NCI-H1048 (cell line): Measurements from ENCODE around the gene TNNC1.

ENCODE experiments used
- DNase-seq: peaks from one replicate; lab custom pipeline; 2025; lab: John Stamatoyannopoulos, UW

Gene TNNC1

DNA sequence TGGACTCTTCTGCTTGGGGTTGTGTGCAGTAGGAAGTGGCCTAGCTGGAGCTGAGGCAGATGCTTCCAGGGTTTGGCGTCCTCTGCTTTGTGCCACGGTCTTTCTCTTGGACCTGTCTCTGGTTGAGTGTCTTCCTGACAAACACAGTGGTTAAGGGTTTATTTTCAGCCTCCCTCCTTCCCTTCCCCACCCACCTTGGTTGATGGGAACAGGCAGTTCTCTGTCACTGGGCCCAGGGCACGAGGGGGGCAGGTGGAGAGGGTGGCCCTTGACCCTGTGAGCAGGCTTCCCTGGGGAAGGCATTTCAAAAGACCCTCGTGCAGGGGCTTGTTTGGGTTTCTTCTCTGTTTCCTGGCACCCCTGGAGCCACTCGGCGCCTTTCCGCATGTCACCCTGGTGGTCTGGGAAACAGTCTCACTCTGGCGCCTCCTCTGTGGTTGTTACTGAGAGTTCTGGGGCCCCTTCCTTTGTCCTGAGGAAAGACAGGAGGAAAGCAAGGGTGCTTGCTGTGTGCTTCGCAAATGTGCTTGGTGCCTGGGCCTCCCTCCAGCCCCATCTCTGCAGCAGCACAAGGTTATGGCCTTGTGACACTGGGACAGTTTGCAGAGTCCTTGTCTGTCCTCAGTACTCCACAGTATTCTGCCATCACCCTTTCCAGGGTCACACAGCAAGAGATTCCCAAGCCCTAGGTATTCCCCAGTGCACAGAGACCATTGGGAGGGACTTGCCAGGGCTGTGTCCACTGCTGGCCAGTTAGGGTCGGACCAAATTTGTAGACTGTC lies 31.0 kb upstream of the TNNC1 start:
- DNase-seq: no peak

DNA sequence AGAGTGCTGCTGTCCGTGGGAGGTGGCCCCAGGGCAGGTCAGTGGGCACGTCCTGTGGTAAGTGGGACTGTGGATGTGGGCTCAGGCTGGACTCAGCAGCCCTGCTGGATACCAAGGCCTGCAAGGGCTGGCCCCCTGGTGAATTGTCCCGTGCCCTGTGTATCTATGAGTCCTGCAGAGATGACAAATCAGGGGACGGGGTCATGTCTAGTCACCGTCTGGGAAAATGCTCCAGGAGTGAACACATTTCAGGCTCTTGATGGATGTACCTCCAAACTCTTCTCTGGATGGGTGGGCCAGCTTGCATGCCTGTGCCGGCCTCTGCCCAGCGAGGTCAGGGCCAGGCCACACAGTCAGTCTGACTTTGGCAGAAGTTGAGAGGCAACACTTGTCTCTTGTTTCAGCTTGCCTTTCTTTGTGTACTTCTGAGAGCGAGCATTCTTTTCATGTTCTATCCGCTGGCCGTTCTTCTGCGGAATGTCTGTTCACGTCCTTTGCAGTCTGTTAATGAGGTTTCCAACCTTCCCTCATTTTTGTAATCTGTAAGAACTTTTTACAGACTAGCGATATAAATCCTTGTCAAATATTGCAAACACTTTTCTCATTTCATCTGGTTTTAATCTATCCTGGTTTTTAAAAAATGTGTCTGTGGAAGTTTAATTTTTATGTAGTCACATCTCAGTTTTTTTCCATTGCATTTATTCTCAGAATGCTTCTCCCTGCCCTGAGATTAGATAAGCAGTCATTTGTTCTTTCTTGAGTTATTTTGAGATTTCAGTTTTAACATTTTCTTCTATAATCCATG lies 29.9 kb upstream of the TNNC1 start:
- DNase-seq: no peak

DNA sequence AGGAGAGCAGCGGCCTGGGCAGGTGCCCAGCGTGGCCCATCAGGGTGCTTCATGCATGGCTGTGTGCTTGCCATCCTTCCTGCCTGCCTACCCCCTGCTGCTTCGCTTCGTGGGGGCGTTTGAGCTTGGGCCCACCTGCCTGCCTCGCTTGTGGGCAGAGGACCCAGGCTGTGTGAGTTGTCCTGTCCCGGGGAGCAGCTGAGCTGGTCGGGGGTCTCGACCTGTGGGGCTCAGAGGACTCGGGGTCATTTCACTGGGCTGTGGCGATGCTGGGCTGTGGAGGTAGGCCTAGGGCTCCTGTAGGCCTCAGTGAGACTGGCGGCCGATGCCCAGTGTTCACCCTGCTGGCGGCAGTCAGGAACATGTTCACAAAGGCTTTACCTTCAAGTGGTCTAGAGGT lies 29.2 kb upstream of the TNNC1 start:
- DNase-seq: no peak

DNA sequence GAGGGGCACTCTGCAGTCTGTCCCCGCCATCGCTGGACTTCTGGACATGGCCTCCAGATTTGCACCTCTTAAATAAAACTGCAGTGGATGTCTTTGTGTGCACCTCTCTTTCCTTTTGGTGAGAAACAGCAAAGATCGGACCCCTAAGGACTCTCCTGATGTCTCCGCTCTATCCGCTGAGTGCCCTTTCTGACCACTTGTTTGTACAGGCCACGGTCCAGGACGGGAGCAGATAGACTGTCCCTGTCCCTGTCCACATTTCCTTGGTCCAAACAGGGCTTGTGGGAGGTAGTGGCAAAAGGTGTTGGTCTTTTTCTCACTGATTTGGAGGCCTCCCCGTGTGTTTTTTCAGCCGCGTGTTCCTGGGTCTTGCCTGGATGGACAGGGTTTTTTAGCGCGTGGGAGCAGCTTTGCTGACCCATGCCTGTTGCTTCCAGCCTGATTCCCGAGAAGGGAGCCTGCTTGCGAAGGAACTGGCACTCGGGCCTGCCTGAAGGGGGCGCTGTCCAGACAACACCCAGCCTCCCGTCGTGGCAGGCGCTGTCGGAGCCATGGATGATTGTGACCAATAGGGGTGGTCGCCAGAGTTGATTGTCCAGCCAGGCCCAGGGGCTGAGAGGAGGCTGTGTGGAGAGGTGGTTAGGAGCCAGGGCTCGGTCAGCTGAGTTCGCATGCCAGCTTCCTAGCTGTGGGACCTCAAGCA lies 28.1 kb upstream of the TNNC1 start:
- DNase-seq: no peak

DNA sequence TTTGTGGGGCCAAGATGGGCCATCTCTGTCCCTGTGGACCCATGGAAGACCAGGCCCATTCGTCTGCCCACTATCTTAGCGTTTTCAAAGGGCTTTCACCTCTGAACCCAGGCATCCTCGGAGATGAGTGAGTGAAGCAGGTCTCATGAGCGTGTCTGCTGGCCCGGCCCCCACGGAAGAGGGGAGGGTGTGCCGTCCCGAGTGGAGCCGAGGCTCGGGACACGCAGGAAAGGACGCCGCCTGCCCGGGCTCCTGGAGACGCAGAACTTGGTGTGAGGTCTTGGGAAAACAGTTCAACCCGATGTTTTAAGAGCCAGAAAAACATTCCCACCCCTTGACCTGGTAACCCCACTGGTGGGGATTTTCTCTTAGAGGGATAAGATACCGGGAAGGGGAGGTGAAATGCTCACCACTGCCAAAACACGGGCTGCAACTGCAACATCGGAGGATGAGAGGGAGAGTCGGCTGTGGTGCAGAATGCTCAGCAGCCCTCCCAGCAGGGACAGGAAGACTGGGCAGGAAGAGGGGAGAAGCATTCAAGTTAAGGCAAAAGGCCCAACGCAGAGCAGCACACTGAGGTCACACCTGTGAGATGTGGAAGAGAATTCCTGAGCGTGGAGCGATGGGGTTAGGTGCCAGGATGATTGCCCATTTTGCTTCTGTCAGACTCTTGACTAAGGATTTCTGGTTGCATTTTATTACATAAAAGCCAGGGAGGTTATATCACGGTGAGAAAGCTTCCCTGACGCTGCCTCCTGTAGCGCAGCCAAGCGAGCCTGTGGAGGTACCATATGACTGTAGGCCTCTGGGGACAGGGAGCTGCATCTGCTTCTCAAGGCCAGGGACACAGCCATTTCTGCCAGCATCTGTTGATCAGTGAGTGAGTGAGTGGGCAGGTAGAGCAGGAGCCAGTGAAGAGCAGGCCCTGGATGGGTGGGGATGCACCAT lies 27.2 kb upstream of the TNNC1 start:
- DNase-seq: no peak

DNA sequence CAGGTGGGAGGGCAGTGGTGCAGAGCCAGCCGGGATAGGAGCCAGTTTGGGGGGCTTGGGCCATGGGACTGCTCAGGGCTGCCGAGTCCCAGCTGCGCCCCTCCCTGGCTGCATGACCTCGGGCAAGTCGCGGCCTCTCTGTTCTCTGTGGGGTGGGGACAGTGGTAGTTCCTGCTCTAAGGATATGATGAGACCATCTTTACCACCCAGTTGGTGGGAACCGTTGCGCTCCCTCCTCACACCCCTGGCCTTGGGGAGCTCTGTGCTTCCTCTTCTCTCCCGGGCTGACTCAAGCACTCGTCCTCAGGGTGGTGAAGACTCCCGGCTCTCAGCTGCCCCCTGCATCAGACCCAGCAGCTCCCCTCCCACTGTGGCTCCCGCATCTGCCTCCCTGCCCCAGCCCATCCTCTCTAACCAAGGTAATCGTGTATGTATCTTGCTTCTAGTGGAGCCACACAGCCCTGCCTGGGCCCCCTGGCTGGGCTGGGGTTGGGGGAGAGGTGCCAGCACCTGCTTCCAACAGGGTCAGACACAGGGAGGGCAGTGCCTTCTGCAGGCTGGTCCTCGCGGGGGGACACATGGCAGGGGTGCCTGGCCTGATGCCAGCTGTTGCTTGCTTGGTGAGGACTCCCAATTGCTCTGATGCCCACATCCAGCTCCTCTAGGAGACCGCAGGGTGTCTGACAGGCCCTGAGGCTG lies 26.2 kb upstream of the TNNC1 start:
- no peak for DNase-seq

DNA sequence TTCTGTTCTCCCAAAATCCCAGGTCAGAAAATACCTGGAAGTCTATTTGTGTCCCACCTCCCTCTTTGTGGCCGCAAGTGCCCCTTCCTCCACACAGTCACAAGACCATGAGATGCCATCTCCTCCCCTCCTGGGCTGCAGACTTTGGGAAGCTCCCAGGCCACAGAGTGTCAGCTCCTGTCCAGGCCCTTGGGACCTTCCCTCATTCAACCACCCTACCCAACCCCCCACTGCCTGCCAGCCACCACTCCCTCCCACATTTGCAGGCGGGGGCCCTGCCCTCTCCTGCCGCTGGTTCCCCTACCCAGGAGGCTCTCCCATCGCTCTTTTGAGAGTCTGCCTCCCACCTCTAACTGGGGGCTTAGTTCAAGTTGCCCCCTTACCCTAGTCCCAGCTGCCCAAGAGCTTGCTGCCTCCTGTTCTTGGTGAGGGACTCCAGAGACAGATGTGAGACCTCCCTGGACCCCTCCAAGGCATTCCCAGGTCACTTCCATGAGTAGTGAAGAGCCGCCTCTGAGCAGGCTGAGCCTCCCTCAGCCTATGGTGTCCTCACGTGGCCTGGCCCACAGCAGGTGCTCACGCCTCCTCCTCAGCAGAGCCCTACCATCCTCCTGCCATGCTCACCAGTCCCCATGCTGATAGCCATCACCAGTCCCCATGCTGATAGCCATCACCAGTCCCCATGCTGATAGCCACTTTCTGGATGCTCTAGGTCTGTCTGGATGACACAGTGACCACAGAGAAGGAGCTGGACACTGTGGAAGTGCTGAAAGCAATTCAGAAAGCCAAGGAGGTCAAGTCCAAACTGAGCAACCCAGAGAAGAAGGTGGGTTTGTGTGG lies 25.4 kb upstream of the TNNC1 start:
- DNase-seq: no peak

DNA sequence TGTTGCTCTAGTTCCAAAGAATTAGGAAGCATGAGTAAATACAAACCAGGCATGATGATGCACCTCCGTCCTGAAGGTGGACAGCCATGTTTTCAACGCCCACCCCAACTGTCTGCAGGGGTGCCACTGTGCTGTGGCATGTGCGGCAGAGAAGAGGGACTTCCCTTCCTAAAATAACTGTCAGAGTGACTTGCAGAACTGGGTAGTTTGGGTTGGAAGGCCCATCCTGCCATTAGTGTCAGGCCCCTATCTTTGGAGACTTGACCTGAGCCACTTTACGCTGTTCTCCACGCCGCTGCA lies 23.9 kb upstream of the TNNC1 start:
- DNase-seq: no peak

DNA sequence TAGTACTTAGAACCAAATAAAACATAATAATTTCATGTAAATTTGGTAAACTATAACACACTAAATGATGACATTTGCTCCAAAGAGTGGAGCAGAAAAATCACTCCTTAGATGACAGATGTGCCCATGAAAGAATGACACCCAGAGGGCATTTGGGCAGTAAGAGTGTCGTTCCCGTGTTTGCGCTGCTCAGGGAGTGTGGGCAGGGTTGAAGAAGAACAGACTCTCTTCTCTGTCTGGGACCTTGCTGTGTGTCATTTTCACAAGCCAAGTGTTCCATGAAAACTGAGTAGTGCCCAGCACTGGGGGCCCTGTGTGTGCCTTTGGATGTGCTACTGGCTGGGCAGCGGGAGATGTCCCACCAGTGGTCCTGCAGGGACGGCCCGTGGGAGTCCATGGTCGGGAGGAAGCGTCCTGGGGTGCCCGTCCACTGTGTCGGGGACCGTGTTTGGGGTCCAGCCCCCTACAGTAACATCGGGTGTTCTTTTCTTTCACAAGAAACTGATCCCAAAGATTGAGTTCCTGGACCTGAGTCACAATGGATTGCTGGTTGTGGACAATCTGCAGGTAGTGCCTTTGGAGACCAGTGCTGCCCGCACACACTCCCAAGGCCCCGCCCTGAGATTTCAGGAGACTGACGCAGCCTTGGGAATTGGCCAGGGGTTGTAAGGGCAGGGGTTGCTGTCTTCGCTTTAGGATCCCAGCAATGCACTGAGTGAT lies 23.4 kb upstream of the TNNC1 start:
- no peak for DNase-seq

DNA sequence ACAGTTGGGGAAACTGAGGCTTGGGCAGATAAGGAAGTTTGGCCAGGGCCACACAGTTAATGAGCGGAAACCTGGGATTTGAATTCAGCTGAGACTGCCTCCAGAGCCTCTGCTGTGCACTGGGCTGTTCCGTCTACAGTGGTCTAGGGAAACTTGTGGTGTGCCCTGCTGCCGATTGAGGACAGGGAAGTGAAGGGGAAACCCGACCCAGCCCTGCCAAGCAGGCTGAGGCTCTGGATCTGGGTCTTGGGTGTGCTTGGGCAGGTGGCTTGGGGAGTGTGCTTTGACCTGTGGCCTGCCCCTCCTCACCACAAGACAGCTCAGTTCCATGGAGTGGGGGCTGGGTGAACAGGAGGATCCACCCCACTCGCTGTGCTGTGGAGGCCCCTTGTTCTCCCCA lies 19.2 kb upstream of the TNNC1 start:
- no peak for DNase-seq

DNA sequence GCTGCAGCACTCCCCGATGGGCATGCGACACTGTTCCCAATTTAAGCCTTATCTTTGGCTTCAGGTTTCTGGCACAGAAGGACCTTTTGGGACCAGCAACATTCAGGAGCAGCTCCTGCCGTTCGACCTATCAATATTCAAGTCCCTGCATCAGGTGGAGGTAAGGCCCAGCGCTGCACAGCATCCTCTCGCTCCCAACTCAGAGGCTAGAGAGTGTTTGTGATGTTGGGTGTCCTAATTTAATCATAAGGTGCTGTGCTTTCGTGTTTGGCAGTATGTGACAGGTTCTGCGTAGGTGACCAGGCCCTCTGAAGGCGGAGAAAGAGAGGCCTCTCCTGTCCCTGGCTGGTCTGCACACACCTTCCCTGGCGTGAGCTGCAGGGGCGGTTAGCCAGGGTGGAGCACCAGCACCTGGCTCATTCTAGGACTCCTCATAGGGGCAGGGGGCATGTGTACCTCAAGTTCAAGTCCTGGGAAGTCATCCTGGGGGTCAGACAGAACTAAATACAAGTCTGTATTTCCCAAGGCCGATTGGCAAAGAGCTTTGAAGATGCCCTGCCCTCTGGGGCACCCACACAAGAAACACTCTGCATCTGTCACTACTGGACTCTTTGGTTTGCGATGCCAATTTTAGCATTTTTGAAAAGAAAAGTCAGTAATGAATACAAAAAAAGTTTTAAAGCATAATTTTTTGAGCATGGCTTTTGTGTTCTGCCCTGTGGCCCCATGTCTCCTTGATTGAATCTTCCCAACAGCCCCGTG lies 18.6 kb upstream of the TNNC1 start:
- DNase-seq: no peak

DNA sequence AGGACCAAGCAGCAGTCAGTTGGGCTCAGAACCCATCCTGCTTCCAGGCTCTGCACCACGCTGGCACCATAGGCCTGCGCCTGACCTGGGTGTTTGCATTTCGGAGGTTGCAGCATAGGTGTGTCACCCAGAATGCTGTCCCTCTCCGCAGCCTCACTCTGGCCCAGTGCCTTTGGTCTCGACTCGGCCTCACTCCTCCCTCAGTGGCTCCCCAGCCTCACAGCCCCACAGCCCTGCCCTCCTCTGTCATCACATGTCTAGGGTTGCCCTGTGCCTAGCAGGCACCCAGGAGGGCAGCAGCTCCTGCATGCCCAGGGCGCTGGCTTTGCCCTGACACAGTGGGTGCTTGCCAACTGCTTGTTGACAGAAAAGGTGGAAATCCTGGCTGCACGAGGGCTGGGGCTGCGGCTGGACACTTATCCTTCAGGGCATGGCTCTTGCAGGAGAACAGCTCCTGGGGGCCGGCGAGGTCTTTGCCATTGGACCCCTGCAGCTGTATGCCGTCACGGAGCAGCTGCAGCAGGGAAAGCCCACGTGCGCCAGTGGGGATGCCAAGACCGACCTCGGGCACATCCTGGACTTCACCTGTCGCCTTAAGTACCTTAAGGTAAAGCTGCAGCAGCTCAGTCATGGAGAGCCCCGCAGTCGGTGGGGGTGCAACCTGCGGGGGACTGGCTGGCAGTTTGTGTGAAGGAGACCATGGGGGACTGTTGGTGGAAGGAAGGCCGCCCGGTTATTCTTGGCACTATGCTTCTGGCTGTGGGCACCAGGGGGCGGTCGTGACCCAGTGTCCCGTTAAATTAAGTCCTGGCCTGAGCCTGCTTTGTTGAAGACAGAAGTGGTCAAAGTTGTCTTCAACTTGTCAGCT lies 17.8 kb upstream of the TNNC1 start:
- no peak for DNase-seq

DNA sequence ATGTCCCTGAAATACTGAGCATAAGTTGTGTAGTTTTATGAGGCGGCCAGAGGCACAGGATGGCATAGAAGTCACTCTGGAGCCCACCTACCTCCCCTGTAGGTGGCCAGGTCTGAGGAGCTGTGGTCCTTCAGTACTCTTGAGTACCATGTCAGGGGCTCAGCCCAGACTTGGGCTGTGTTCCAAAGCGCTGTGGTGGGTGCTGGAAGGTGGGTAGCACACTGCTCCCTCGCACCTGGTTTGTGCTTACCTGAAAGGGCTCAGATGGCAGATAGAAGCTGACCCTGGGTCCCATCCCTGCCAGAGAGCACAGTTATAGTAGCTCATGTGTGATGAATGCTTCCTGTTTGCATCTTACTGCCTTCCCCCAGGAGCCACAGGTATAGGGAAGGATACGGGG lies 17.1 kb upstream of the TNNC1 start:
- DNase-seq: no peak

DNA sequence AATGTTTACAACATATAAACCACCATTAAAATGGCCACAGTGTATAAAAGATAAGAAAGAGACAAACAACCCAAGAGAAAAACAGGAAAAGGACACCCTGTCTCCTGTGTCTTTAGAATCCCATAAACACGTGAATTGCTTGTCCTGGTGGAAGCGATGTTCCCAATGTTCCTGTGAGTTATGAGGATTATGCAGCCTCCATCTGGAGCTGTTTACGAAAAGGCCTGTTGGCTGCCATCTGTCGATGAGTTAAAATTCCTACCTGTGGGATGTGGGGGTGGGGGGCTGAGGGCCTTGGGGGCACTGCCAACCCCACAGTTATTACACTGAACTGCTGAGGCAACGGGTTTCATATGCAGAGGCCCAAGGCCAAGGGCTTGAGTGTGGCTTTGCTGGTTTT lies 15.2 kb upstream of the TNNC1 start:
- no peak for DNase-seq

DNA sequence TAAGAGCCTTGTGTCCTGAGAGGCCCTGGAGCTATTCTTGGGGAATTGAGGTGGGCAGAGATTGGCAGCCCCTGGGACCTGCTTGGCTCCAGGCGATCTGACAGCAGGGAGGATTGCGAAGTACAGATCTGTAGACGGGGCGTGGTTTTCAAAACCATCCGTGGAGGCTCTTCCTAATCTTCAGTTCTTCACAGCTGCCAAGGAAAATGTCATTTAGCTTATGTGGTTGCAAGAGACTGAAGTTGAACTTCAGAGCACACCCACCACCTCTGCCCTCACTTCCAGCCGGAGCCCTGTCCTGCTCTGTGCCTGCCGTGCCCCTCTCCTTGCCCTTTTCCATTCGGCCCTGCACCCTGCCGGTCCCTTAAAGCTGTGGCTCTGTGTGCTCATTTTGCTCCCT lies 14.5 kb upstream of the TNNC1 start:
- no peak for DNase-seq

DNA sequence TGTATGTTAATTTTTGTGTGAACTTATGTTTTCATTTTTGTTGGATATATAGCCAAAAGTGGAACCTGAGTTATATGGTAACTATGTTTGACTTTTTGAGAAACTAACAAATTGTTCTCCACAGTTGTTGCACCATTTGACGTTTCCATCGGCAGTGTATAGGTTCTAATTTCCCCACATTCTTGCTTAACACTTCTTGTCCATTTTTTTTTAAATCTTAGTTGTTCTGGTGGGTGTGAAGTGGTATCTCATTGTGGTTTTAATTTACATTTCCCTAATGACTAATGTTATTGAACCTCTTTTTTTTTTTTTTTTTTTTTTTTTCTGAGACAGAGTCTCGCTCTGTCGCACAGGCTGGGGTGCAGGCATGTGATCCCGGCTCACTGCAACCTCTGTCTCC lies 9.6 kb upstream of the TNNC1 start:
- no peak for DNase-seq

DNA sequence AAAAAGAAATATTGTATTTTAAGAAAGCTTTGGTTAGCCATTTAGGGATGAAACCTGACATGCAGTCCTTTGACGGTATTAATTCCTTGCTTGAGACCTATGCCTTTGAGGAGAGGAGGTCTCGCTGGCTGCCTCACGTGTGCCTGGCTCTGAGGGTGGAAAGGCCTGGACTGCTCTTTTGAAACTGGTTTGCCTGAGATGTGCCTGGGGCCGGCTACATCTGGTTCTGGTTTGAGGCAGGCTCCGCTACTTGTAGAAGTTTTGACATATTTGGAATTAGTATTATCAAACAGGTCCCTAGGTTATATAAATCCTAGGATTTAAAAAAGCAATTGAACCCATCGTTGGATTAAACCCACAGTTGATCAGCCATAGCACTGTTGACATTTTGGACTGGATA lies 8.0 kb upstream of the TNNC1 start:
- DNase-seq: no peak
